ENCODE results near the gene CALHM1. TPM values are rescaled to one million over a fixed set of nuclear protein-coding genes. Genes with fewer than 3 reads are reported as not detected.
A peak's percentile ranks its signal among the peaks of the same experiment; 100 is the strongest.

CALHM1 gene
- total and polyA plus RNA-seq, 2 of the 8 experiments (the other 6 are each of a cell fraction or from before 2014, with no cell fraction given), result 0.29 to 0.34 TPM

GRCh38 chr10:103423748-103424147 is 35.0 kb downstream of the CALHM1 start:
- no peak for FAIRE-seq
- Histone ChIP-seq H3K79me1 (ENCODE audit: low read depth, low read length) (no peaks in the 10 kb centered on the region), H3K4me2 (ENCODE audit: insufficient read depth in 1 of 2, low read depth in 2 of 2, low read length in 2 of 2) (no peak overlapping the region), H3K56ac (replicated peaks; ENCODE audit: insufficient read length, low read depth, low read length) (no peak overlapping the region), H3K18ac (ENCODE audit: extremely low read depth, low read length) (no peak overlapping the region), H3K4ac (replicated peaks; ENCODE audit: insufficient read length, low read depth, low read length) (no peak overlapping the region), H2BK5ac (ENCODE audit: low read depth, low read length) (no peak overlapping the region), H3K79me2 (ENCODE audit: control insufficient read depth in 1 of 2, insufficient read depth in 2 of 2, low read length in 2 of 2) (no peaks in the 10 kb centered on the region), H3K9ac (replicated peaks in 1 of 4; ENCODE audit: extremely low read depth in 1 of 4, low read depth in 3 of 4, low read length in 3 of 4) (no peak overlapping the region), H2AK5ac (ENCODE audit: low read depth, low read length) (no peak overlapping the region), H4K91ac (replicated peaks; ENCODE audit: insufficient read length, low read length) (no peak overlapping the region), H2BK12ac (ENCODE audit: low read depth, low read length) (no peak overlapping the region), H3K14ac (ENCODE audit: insufficient read length) (no peak overlapping the region), H4K20me1 (replicated peaks in 1 of 2; ENCODE audit: control insufficient read depth in 1 of 2, insufficient read depth in 2 of 2, low read length in 2 of 2) (peaks cover 3 to 7% of the 10 kb centered on the region in 2 experiments), H3K23ac (ENCODE audit: insufficient read length) (no peak overlapping the region), H4K5ac (ENCODE audit: insufficient read length, low read depth, low read length) (no peak overlapping the region), H2BK120ac (replicated peaks; ENCODE audit: low read depth, low read length) (no peak overlapping the region), H2BK20ac (ENCODE audit: low read length) (no peak overlapping the region), H3K4me1 (replicated peaks in 1 of 4; ENCODE audit: control insufficient read depth in 3 of 4, insufficient read depth in 4 of 4, low read length in 3 of 4) (no peaks in the 10 kb centered on the region), H3K27me3 (replicated peaks in 1 of 4; ENCODE audit: control insufficient read depth in 3 of 4, extremely low read depth in 1 of 4, insufficient read depth in 3 of 4, low read length in 3 of 4) (no peaks in the 10 kb centered on the region), H3K23me2 (ENCODE audit: low read depth, low read length) (no peaks in the 10 kb centered on the region), H2AFZ (ENCODE audit: low read length) (no peak overlapping the region), H3K27ac (ENCODE audit: low read depth, low read length) (no peak overlapping the region), H2BK15ac (ENCODE audit: low read length) (no peak overlapping the region), H3K9me3 (ENCODE audit: insufficient read depth in 2 of 2, low read depth in 1 of 2, low read length in 1 of 2) (no peaks in the 10 kb centered on the region), H3K4me3 (ENCODE audit: extremely low read depth in 1 of 4, insufficient read depth in 2 of 4, low read depth in 3 of 4, low read length in 4 of 4) (no peak overlapping the region), H3K36me3 (ENCODE audit: control insufficient read depth in 2 of 4, insufficient read depth in 4 of 4, low read length in 3 of 4) (peaks cover 52 to 94% (median 78%) of the 10 kb centered on the region in 4 experiments), H4K8ac (ENCODE audit: extremely low read depth, insufficient read depth, low read length) (peak overlapping the region; percentile 14; the same call in 1 of the 2 replicates)
- ChIA-PET POLR2A (ENCODE audit: partially characterized antibody) (interaction anchor here (1.3 to 2.0 kb wide), 6 partner anchors 9 to 23 kb away, joined by 3 to 6 read pairs (median 4); no protein-coding TSS in a partner anchor), CTCF (ENCODE audit: partially characterized antibody) (interaction anchor here (1.2 to 1.6 kb wide), 3 partner anchors 10 to 50 kb away, joined by 3 read pairs; no protein-coding TSS in a partner anchor)
- DNase-seq (ENCODE audit: low read depth in 1 of 2, low spot score in 2 of 2), result no peak
- 98% methylated on average over 5 of the region's 5 CpGs; no CpG with 5 or more reads in 1 of the 2 experiments for WGBS, 2 experiments (ENCODE audit: extremely low coverage in 1 of 2, insufficient coverage in 1 of 2, insufficient read length in 1 of 2, insufficient replicate concordance in 2 of 2, low coverage in 1 of 2, low lambda C conversion rate in 2 of 2, missing lambda C conversion rate in 1 of 2)
- no peak for TF ChIP-seq SIRT6 (IDR thresholded peaks at IDR 0.05; ENCODE audit: low read length)
- TF ChIP-seq SIN3A (conservative IDR thresholded peaks at IDR 0.05 in 1 of 2, IDR thresholded peaks at IDR 0.05 in 1 of 2; ENCODE audit: low read depth in 1 of 2, low read length in 2 of 2), result no peak
- TF ChIP-seq USF2 (IDR thresholded peaks at IDR 0.05; ENCODE audit: low read length), result no peak
- TF ChIP-seq CTCF (IDR thresholded peaks at IDR 0.05; ENCODE audit: control extremely low read depth in 1 of 3, insufficient read depth in 1 of 3, low read depth in 1 of 3, low read length in 3 of 3), result no peak
- no peak for TF ChIP-seq SP2 (IDR thresholded peaks at IDR 0.05; ENCODE audit: low read length)
- no peak for TF ChIP-seq ATF2 (IDR thresholded peaks at IDR 0.05; ENCODE audit: low read length)
- no peak for TF ChIP-seq KDM1A (IDR thresholded peaks at IDR 0.05; ENCODE audit: borderline replicate concordance, low read length)
- TF ChIP-seq TEAD4 (IDR thresholded peaks at IDR 0.05; ENCODE audit: low read depth, low read length), result no peak

All from H1 (cell line).